ENCODE results near the gene CAPSL. TPM values are rescaled to one million over a fixed set of nuclear protein-coding genes. Genes with fewer than 3 reads are reported as not detected.

Gene CAPSL
- total and polyA plus RNA-seq, 9 of the 15 experiments (the other 6 are each of a cell fraction or from before 2014, with no cell fraction given): not detected

DNA sequence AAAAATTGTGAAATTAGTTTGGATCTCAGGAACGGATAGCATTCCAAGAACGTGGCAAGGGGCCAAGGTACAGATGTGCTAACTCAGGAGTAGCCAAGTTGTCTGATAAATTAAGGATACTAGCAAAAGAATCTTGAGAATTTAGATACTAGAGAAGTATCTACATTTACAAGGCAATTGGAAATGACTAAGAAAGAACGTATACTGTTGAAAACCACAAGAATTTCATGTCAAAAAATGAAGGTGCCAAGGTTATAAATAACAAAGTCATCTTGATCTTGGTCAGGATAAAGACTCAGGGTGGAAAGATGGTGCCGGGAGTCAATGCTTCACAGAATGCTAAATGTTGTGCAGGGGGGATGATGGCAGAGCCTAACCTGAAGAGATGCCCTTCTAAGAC lies 19.2 kb downstream of the CAPSL start:
- no peak for FAIRE-seq
- Histone ChIP-seq H2AFZ (ENCODE audit: low read depth, low read length) (no peak overlapping the region), H4K20me1 (replicated peaks; ENCODE audit: control insufficient read depth, insufficient read depth, low read length) (no peaks in the 10 kb centered on the region), H3K9me1 (ENCODE audit: control insufficient read depth, insufficient read depth, low read length) (no peaks in the 10 kb centered on the region), H3K79me2 (ENCODE audit: control insufficient read depth, insufficient read depth, low read length) (no peaks in the 10 kb centered on the region), H3K27me3 (ENCODE audit: control insufficient read depth in 2 of 2, insufficient read depth in 2 of 2, low read length in 2 of 2) (no peaks in the 10 kb centered on the region), H3K9ac (ENCODE audit: insufficient read depth in 1 of 2, low read depth in 2 of 2, low read length in 2 of 2) (no peak overlapping the region), H3K36me3 (ENCODE audit: control insufficient read depth, insufficient read depth, low read length) (no peaks in the 10 kb centered on the region), H3K27ac (ENCODE audit: extremely low read depth, low read depth, low read length) (no peak overlapping the region), H3K4me2 (ENCODE audit: insufficient read depth, low read length) (no peak overlapping the region), H3K4me1 (replicated peaks in 1 of 2; ENCODE audit: control insufficient read depth in 2 of 2, insufficient read depth in 2 of 2, low read length in 2 of 2) (no peaks in the 10 kb centered on the region), H3K4me3 (no peak overlapping the region), H3K9me3 (replicated peaks; ENCODE audit: control insufficient read depth, insufficient read depth, low read depth, low read length) (no peaks in the 10 kb centered on the region)
- ATAC-seq: no peak
- DNase-seq (ENCODE audit: extremely low read depth in 1 of 4, low spot score in 3 of 4): no peak
- POLR2A ChIA-PET: no interaction called here
- in situ Hi-C loops (cut with MboI): no loop called here
- BruUV-seq (replicated peaks): no TSS peak
- WGBS (ENCODE audit: insufficient coverage, low coverage, missing lambda C conversion rate): 0% methylated on average over 4 of the region's 4 CpGs
- no peak for TF ChIP-seq ZNF146 (CRISPR knock-in tag; IDR thresholded peaks at IDR 0.05; ENCODE audit: unreplicated experiment)
- no peak for TF ChIP-seq ZNF778 (CRISPR knock-in tag; IDR thresholded peaks at IDR 0.05)
- TF ChIP-seq CHD4 (IDR thresholded peaks at IDR 0.05; ENCODE audit: insufficient read depth, insufficient replicate concordance, low read depth, low read length, poor library complexity, severe bottlenecking): no peak
- no peak for TF ChIP-seq ZNF76 (CRISPR knock-in tag; IDR thresholded peaks at IDR 0.05; ENCODE audit: borderline replicate concordance)
- no peak for TF ChIP-seq CHCHD3 (CRISPR knock-in tag; IDR thresholded peaks at IDR 0.05)
- no peak for TF ChIP-seq ZNF143 (CRISPR knock-in tag; IDR thresholded peaks at IDR 0.05)
- TF ChIP-seq, protein P1, sequence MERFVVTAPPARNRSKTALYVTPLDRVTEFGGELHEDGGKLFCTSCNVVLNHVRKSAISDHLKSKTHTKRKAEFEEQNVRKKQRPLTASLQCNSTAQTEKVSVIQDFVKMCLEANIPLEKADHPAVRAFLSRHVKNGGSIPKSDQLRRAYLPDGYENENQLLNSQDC (CRISPR knock-in tag; IDR thresholded peaks at IDR 0.05): no peak
- TF ChIP-seq U2AF1 (optimal IDR thresholded peaks at IDR 0.05; ENCODE audit: low read depth, low read length): no peak
- no peak for TF ChIP-seq IFI16 (CRISPR knock-in tag; IDR thresholded peaks at IDR 0.05)
- no peak for TF ChIP-seq ZNF830 (CRISPR knock-in tag; IDR thresholded peaks at IDR 0.05)
- TF ChIP-seq RBM22 (IDR thresholded peaks at IDR 0.05; ENCODE audit: low read depth, low read length, poor library complexity, severe bottlenecking): no peak
- no peak for TF ChIP-seq NCOA2 (IDR thresholded peaks at IDR 0.05; ENCODE audit: partially characterized antibody in 2 of 2)
- TF ChIP-seq OTX1 (CRISPR knock-in tag; IDR thresholded peaks at IDR 0.05): no peak
- TF ChIP-seq ZNF134 (CRISPR knock-in tag; conservative IDR thresholded peaks at IDR 0.05): no peak
- no peak for TF ChIP-seq POLR3G (IDR thresholded peaks at IDR 0.05; ENCODE audit: extremely low read depth, insufficient read length, insufficient replicate concordance)
- TF ChIP-seq BHLHE40 (IDR thresholded peaks at IDR 0.05; ENCODE audit: low read length): no peak
- TF ChIP-seq GABPB1 (CRISPR knock-in tag; IDR thresholded peaks at IDR 0.05): no peak
- no peak for TF ChIP-seq ZKSCAN8 (CRISPR knock-in tag; IDR thresholded peaks at IDR 0.05)
- CTCF ChIA-PET (ENCODE audit: low intra/inter-chr PET ratio): no interaction called here
- intact Hi-C loops (cut with micrococcal nuclease): no loop called here
